Mesothelial cell of epicardium (in vitro differentiated cells): Measurements from ENCODE around the gene LGALS1. TPM values are rescaled to one million over a fixed set of nuclear protein-coding genes. Genes with fewer than 3 reads are reported as not detected.
"Not testable (repeated sequence)": the region's sequence is repeated elsewhere in the genome, so short reads cannot be mapped to it uniquely, and the experiment has no call there.

Experiments used
- DNase-seq, 2 experiments: peaks; one replicate each; pipeline ENCODE4 v3.0.0; 2021; ENCODE audit warnings: low spot score in 2 of 2; ENCODE audit not compliant: unreplicated experiment in 2 of 2
- H3K27ac Mint-ChIP-seq: 2 replicates; pipeline ENCODE4 v1.8.0; 2021; ENCODE audit warnings: mixed read lengths
- H3K27me3 Mint-ChIP-seq: 2 replicates; pipeline ENCODE4 v1.8.0; 2021; ENCODE audit warnings: low read depth, mixed read lengths
- H3K36me3 Mint-ChIP-seq: 2 replicates; pipeline ENCODE4 v1.8.0; 2021; ENCODE audit warnings: mixed read lengths
- H3K4me1 Mint-ChIP-seq: 2 replicates; pipeline ENCODE4 v1.8.0; 2021; ENCODE audit warnings: mixed read lengths
- H3K4me3 Mint-ChIP-seq: 2 replicates; pipeline ENCODE4 v1.8.0; 2021; ENCODE audit warnings: mild to moderate bottlenecking, moderate library complexity, mixed read lengths
- H3K9me3 Mint-ChIP-seq: 2 replicates; pipeline ENCODE4 v1.8.0; 2021; ENCODE audit warnings: mixed read lengths
- total RNA-seq: library from RNA; stranded (reverse); gene quantifications from 3 replicates; pipeline ENCODE4 v1.2.1, GENCODE V29; 2021
- TF ChIP-seq, protein P1 (sequence below): fragments of 200-600 bp; sonication (generic); IDR thresholded peaks from one replicate; pipeline ENCODE4 v1.5.0; 2021; ENCODE audit warnings: antibody characterized with exemption; ENCODE audit not compliant: unreplicated experiment

LGALS1 gene
- total RNA-seq, 1 donor from 2014 or later = 238 TPM

DNA sequence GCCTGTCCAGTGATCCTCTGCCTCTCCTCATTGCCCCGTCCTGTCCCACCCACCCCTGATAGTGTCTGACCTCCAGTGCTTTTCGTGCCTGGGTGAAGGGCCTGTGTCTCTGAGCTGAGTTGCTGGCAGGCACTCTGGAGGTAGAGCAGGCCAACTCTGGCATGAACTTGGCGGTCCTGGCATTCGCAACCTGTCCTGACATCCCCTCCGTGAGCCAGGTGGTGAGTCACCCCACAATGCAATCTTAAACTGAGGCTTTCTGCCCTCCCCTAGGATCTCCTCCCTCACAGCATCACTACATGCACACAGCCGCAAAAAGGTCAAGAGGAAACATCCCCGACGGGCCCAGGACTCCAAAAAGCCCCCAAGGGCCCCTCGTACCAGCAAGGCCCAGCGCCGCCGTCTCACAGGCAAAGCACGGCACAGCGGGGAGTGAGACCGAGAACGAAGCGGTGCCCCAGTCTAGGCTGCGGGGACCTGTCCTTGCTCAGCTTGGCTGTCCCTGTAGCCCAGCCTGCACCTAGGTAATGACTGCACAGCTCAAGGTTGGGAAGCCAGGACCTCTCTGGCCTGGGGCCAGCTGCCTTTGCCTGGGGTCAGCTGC lies 15.6 kb downstream of the LGALS1 start:
- Mint-ChIP-seq H3K27me3 (no peaks in the 10 kb centered on the region), H3K4me3 (no peak overlapping the region), H3K36me3 (peaks cover 24% of the 10 kb centered on the region), H3K4me1 (peaks cover 15% of the 10 kb centered on the region), H3K9me3 (no peaks in the 10 kb centered on the region), H3K27ac (no peak overlapping the region)
- TF ChIP-seq, protein P1, sequence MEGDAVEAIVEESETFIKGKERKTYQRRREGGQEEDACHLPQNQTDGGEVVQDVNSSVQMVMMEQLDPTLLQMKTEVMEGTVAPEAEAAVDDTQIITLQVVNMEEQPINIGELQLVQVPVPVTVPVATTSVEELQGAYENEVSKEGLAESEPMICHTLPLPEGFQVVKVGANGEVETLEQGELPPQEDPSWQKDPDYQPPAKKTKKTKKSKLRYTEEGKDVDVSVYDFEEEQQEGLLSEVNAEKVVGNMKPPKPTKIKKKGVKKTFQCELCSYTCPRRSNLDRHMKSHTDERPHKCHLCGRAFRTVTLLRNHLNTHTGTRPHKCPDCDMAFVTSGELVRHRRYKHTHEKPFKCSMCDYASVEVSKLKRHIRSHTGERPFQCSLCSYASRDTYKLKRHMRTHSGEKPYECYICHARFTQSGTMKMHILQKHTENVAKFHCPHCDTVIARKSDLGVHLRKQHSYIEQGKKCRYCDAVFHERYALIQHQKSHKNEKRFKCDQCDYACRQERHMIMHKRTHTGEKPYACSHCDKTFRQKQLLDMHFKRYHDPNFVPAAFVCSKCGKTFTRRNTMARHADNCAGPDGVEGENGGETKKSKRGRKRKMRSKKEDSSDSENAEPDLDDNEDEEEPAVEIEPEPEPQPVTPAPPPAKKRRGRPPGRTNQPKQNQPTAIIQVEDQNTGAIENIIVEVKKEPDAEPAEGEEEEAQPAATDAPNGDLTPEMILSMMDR = no peak
- DNase-seq = no peak

- Mint-ChIP-seq H3K9me3 (no peaks in the 10 kb centered on the region), H3K27me3 (no peaks in the 10 kb centered on the region), H3K27ac (no peak overlapping the region), H3K4me3 (no peak overlapping the region), H3K4me1 (peaks cover 14% of the 10 kb centered on the region), H3K36me3 (peaks cover 24% of the 10 kb centered on the region)
- TF ChIP-seq, protein P1 = no peak
- DNase-seq = no peak
Measured at GRCh38 chr22:37692627-37693285, 17.3 kb downstream of the LGALS1 start.

GRCh38 chr22:37694131-37694530 lies 18.7 kb downstream of the LGALS1 start:
- not testable (repeated sequence) for DNase-seq, H3K9me3 Mint-ChIP-seq, H3K27me3 Mint-ChIP-seq, H3K4me3 Mint-ChIP-seq, H3K27ac Mint-ChIP-seq
- H3K36me3 Mint-ChIP-seq = peaks cover 16% of the 10 kb centered on the region
- peaks cover 14% of the 10 kb centered on the region for H3K4me1 Mint-ChIP-seq

- not testable (repeated sequence) for DNase-seq, H3K36me3 Mint-ChIP-seq, H3K27me3 Mint-ChIP-seq, H3K9me3 Mint-ChIP-seq
- H3K4me3 Mint-ChIP-seq = peak overlapping the region; percentile 79
- H3K4me1 Mint-ChIP-seq = peaks cover 14% of the 10 kb centered on the region
- H3K27ac Mint-ChIP-seq = peak overlapping the region; percentile 90
Measured at GRCh38 chr22:37696260-37696656, 20.8 kb downstream of the LGALS1 start.

DNA sequence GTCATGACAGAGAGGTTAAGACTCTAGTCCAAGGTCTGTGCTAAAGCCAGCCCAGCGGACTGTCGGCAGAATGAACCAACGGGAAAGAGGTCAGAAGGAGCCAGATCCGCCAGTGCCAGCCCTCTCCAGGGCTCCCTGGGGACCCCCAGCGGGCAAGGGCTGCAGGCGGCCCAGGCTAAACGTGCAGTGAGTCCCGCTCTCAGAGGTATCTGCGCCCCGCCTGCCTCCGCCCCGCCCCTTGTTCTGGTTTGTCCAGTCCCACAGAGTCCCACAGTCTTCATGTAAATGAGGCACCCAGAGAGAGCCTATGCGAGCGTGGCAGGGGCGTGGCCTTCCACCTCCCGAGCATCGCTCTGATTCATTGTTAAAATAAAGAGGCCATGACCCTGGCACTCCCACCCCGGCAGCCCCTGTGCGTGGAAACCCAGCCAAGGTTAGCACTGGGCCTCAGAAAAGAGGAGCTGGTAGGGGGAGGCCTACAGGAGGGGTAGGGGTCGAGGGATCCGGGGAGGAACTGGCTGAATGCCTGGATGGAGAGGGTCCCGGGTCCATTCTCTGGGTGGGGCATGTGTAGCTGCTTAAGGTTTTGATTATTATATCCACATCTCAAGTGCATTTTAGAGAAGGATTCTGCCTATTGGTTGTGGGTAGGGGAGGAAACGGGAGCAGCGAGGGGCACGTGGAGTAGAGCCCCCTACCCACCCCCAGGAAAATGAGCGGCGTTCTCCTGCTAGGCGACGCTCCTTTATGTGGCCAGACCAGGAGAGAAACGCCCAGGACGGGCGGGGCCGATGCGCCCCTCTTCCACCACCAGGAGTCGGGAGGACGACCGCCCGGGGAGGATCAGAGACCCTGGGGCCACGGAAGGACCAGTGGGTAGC lies 21.5 kb downstream of the LGALS1 start, which contains the start of gene TRIOBP:
TSS of gene TRIOBP (plus strand) at position 392 of the 881 bp plus-strand sequence. CDS start 4,318 bp downstream, outside the sequence.
- peak; percentile 88 to 92 for DNase-seq
- H3K9me3 Mint-ChIP-seq = no peaks in the 10 kb centered on the region
- no peaks in the 10 kb centered on the region for H3K27me3 Mint-ChIP-seq
- peaks cover 14% of the 10 kb centered on the region for H3K4me1 Mint-ChIP-seq
- peaks cover 12% of the 10 kb centered on the region for H3K36me3 Mint-ChIP-seq
- peak within 1 kb of the TSS; percentile 79 for H3K4me3 Mint-ChIP-seq
- H3K27ac Mint-ChIP-seq = peak within 1 kb of the TSS; percentile 90
- TF ChIP-seq, protein P1 = peak; percentile 39

GRCh38 chr22:37697538-37697835 lies 22.1 kb downstream of the LGALS1 start:
- H3K4me3 Mint-ChIP-seq = peak overlapping the region; percentile 79
- no peaks in the 10 kb centered on the region for H3K27me3 Mint-ChIP-seq
- TF ChIP-seq, protein P1 = no peak
- H3K36me3 Mint-ChIP-seq = peaks cover 10% of the 10 kb centered on the region
- H3K9me3 Mint-ChIP-seq = no peaks in the 10 kb centered on the region
- no peak overlapping the region for H3K27ac Mint-ChIP-seq
- DNase-seq = no peak
- H3K4me1 Mint-ChIP-seq = peaks cover 14% of the 10 kb centered on the region
